Activated B cell treated with CpG ODN at 0.5 μM for 24 hours (primary cell): Measurements from ENCODE around the gene DNAJC1. TPM values are rescaled to one million over a fixed set of nuclear protein-coding genes. Genes with fewer than 3 reads are reported as not detected.

ENCODE experiments used
- ATAC-seq: fragments of 200-7000 bp; cut with Tn5 transposase; one replicate; pipeline ENCODE4 v1.10.0; 2021; ENCODE audit warnings: low read depth, mild to moderate bottlenecking, moderate library complexity
- CTCF ChIA-PET: fragments of 350-600 bp; sonication (Branson Sonifier 250); formaldehyde crosslinking; loops from one replicate; lab custom pipeline; 2021; ENCODE audit warnings: antibody characterized with exemption; lab: Charles Lee
- POLR2A ChIA-PET: fragments of 350-600 bp; sonication (Branson Sonifier 250); formaldehyde crosslinking; loops from one replicate; lab custom pipeline; 2021; ENCODE audit warnings: antibody characterized with exemption; lab: Charles Lee
- DNase-seq: peaks from one replicate; pipeline ENCODE4 v3.0.0; 2022
- H3K27ac Mint-ChIP-seq: one replicate; pipeline ENCODE4 v1.8.0; 2020; ENCODE audit warnings: mixed read lengths
- H3K27me3 Mint-ChIP-seq: one replicate; pipeline ENCODE4 v1.8.0; 2021; ENCODE audit warnings: mixed read lengths
- H3K36me3 Mint-ChIP-seq: one replicate; pipeline ENCODE4 v1.8.0; 2021; ENCODE audit warnings: low read depth, mixed read lengths
- H3K4me1 Mint-ChIP-seq: one replicate; pipeline ENCODE4 v1.8.0; 2021; ENCODE audit warnings: mixed read lengths
- H3K4me3 Mint-ChIP-seq: one replicate; pipeline ENCODE4 v1.8.0; 2020; ENCODE audit warnings: mild to moderate bottlenecking, mixed read lengths
- H3K9me3 Mint-ChIP-seq: one replicate; pipeline ENCODE4 v1.8.0; 2020; ENCODE audit warnings: mixed read lengths
- CTCF ChIP-seq: fragments of 200-600 bp; IDR thresholded peaks from one replicate; pipeline ENCODE4 v1.8.0; 2022; ENCODE audit warnings: antibody characterized with exemption, mild to moderate bottlenecking
- intact Hi-C: fragments of 100-400 bp; cut with micrococcal nuclease; formaldehyde crosslinking; loops from one replicate; pipeline ENCODE4 v1.15.1; 2024
- total RNA-seq: library from RNA; stranded (reverse); gene quantifications from 2 replicates; pipeline ENCODE4 v1.2.3, GENCODE V29; 2022

DNAJC1 gene
- total RNA-seq, 1 donor from 2014 or later, result 10.9 TPM

GRCh38 chr10:21756707-21757106, 246.8 kb downstream of the DNAJC1 start:
- Mint-ChIP-seq H3K9me3 (no peaks in the 10 kb centered on the region), H3K4me1 (no peaks in the 10 kb centered on the region), H3K4me3 (no peak overlapping the region), H3K27me3 (no peaks in the 10 kb centered on the region), H3K36me3 (peaks cover 21% of the 10 kb centered on the region), H3K27ac (no peak overlapping the region)
- CTCF ChIA-PET, result no interaction called here
- ATAC-seq, result no peak
- no peak for DNase-seq
- intact Hi-C loops, result no loop called here
- POLR2A ChIA-PET, result no interaction called here
- no peak for TF ChIP-seq CTCF

GRCh38 chr10:21754410-21755011, 249.0 kb downstream of the DNAJC1 start:
- DNase-seq (no peak), ATAC-seq (no peak)
- intact Hi-C loops, result no loop called here
- no peak for TF ChIP-seq CTCF
- Mint-ChIP-seq H3K9me3 (no peaks in the 10 kb centered on the region), H3K36me3 (peaks cover 20% of the 10 kb centered on the region), H3K4me3 (no peak overlapping the region), H3K27ac (no peak overlapping the region), H3K27me3 (no peaks in the 10 kb centered on the region), H3K4me1 (no peaks in the 10 kb centered on the region)
- ChIA-PET CTCF (no interaction called here), POLR2A (no interaction called here)

- Mint-ChIP-seq H3K9me3 (no peaks in the 10 kb centered on the region), H3K36me3 (peaks cover 12% of the 10 kb centered on the region), H3K4me3 (no peak overlapping the region), H3K27me3 (no peaks in the 10 kb centered on the region), H3K4me1 (no peaks in the 10 kb centered on the region), H3K27ac (no peak overlapping the region)
- ChIA-PET POLR2A (no interaction called here), CTCF (no interaction called here)
- DNase-seq (no peak), ATAC-seq (no peak)
- no peak for TF ChIP-seq CTCF
- intact Hi-C loops, result no loop called here
Observed at GRCh38 chr10:21753497-21754270, 249.8 kb downstream of the DNAJC1 start.

GRCh38 chr10:21751341-21752310, 251.9 kb downstream of the DNAJC1 start:
- POLR2A ChIA-PET, result no interaction called here
- H3K4me1 Mint-ChIP-seq, result no peaks in the 10 kb centered on the region
- intact Hi-C loops, result no loop called here
- H3K4me3 Mint-ChIP-seq, result no peak overlapping the region
- no peaks in the 10 kb centered on the region for H3K27me3 Mint-ChIP-seq
- CTCF ChIA-PET, result no interaction called here
- peaks cover 8% of the 10 kb centered on the region for H3K36me3 Mint-ChIP-seq
- DNase-seq, result no peak
- no peak for TF ChIP-seq CTCF
- no peak overlapping the region for H3K27ac Mint-ChIP-seq
- no peak for ATAC-seq
- no peaks in the 10 kb centered on the region for H3K9me3 Mint-ChIP-seq

GRCh38 chr10:21750424-21750823, 253.1 kb downstream of the DNAJC1 start:
- Mint-ChIP-seq H3K27me3 (no peaks in the 10 kb centered on the region), H3K27ac (no peak overlapping the region), H3K4me3 (no peak overlapping the region), H3K9me3 (no peaks in the 10 kb centered on the region), H3K36me3 (peaks cover under 1% of the 10 kb centered on the region), H3K4me1 (peaks cover 4% of the 10 kb centered on the region)
- no peak for TF ChIP-seq CTCF
- DNase-seq (no peak), ATAC-seq (no peak)
- intact Hi-C loops, result no loop called here
- ChIA-PET POLR2A (no interaction called here), CTCF (no interaction called here)
